Pancreas (tissue), 10 donors: Measurements from ENCODE around the gene ASB6. TPM values are rescaled to one million over a fixed set of nuclear protein-coding genes. Genes with fewer than 3 reads are reported as not detected.

Experiments
- ATAC-seq, 4 donors: fragments of 200-7000 bp; cut with Tn5 transposase; one replicate each; pipeline versions ENCODE4 v1.8.0 to v1.9.1; 2020; ENCODE audit warnings: mild to moderate bottlenecking in 4 of 4, moderate library complexity in 4 of 4
- DNase-seq, 6 donors: peaks; one replicate each; pipeline ENCODE4 v3.0.0-alpha.2; 2020
- FAIRE-seq: peaks from 2 replicates; lab custom pipeline; 2012; peaks lifted over from hg19 to GRCh38; lab: Jason Lieb, UNC
- H3K27ac ChIP-seq, 4 donors: fragments of 200-600 bp; sonication (generic); 1 replicate in 3 of 4; 2 replicates in 1 of 4; pipeline versions ENCODE4 v1.5.0 to v1.8.0; 2020
- H3K27me3 ChIP-seq, 4 donors: fragments of 200-600 bp; one replicate each; pipeline ENCODE4 v1.8.0; 2021
- H3K36me3 ChIP-seq, 3 donors: fragments of 200-600 bp; sonication (generic) in 1 of 3; one replicate each; pipeline versions ENCODE4 v1.5.0 to v1.8.0; 2020 to 2021
- H3K4me1 ChIP-seq, 3 donors: fragments of 200-600 bp; one replicate each; pipeline ENCODE4 v1.8.0; 2021
- H3K4me3 ChIP-seq, 4 donors: fragments of 200-600 bp; sonication (generic) in 2 of 4; one replicate each; pipeline versions ENCODE4 v1.5.0 to v1.8.0; 2020 to 2021
- H3K9me3 ChIP-seq, 4 donors: fragments of 200-600 bp; one replicate each; pipeline ENCODE4 v1.8.0; 2021
- CTCF ChIP-seq, 4 donors: fragments of 200-600 bp; sonication (generic) in 3 of 4; IDR thresholded peaks; one replicate each; pipeline versions ENCODE4 v1.5.0 to v1.8.0; 2021; ENCODE audit warnings: antibody characterized with exemption in 4 of 4
- WGBS, 2 donors: extraction: QIAGEN DNeasy Blood & Tissue Kit; methylation state at CpG; one replicate each; pipeline ENCODE4 v1.1.7; 2013; 5-methylcytosine and 5-hydroxymethylcytosine counted together
- intact Hi-C, 3 donors: fragments of 100-400 bp; cut with DNase I; formaldehyde crosslinking; loops; one replicate each; pipeline versions ENCODE4 v1.11.1 to v1.14.2; 2022
- polyA plus RNA-seq, 2 donors: library from polyadenylated mRNA; stranded (reverse); fragments of 200-250 nt; gene quantifications; one replicate each; pipeline ENCODE4 v1.2.3, GENCODE V29; 2013
- total RNA-seq, 6 donors: library from RNA; stranded (reverse); fragmentation: NEBNext Ultra II Directional in 4 of 6; extraction: Animal tissue kit (Norgen Biotek cat#: 25700) in 4 of 6; gene quantifications; one replicate each; pipeline versions ENCODE4 v1.2.1 to v1.2.4, GENCODE V29; 2021 to 2023
- donor health status: healthy with polysubstance abuse.
- donor health status: DM: no; HTN: no; CAD: no; lungs with moderate emphysema.
- donor health status: DM: no; HTN: no; CAD: no.
- donor health status: control.
- donor health status: control.
- donor health status: Bipolar disorder and iron deficiency.
- donor health status: DM: yes; HTN: yes; CAD: no.
- donor health status: DM: no; HTN: no; CAD: no.
- donor health status: DM: no; HTN: no; CAD: no.
- donor health status: DM: yes; HTN: yes; CAD: no.

Gene ASB6
- total and polyA plus RNA-seq, 8 donors: 6.3 to 23.7 (median 9.0) TPM

DNA sequence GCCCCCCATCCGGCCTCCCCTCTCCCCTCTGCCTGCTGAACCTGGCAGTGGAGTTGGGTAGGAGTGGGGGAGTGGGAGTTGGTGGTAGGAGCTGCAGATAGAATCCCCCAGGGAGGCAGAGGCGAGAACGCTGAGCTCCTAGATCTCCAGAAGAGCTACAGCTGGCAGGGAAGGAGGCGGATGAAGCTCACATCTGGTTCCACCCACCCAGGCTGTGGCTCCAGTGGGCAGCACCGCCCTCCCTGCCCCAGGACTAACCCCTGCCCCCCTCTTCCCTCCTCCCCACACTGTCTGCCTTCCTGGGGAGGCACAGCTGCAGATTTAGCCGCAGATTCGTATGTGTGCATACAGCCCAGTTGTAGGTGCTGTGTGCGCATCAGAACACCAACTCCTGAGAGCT is 55.3 kb downstream of the ASB6 start:
- intact Hi-C loops: no loop called here
- no peak for TF ChIP-seq CTCF (IDR thresholded peaks at IDR 0.05)
- no peak for DNase-seq
- no peak overlapping the region for H3K4me3 ChIP-seq
- H3K36me3 ChIP-seq: no peaks in the 10 kb centered on the region
- H3K27ac ChIP-seq: no peak overlapping the region
- 80 to 84% methylated on average over 7 to 8 of the region's 8 CpGs for WGBS, 2 donors
- FAIRE-seq: no peak
- no peaks in the 10 kb centered on the region for H3K9me3 ChIP-seq
- no peak for ATAC-seq
- H3K4me1 ChIP-seq: peaks cover 0 to 3% (median 0%) of the 10 kb centered on the region in 3 donors
- no peaks in the 10 kb centered on the region for H3K27me3 ChIP-seq

- 98 to 100% methylated on average over 1 of the region's 1 CpG for WGBS, 2 donors
- H3K4me3 ChIP-seq: no peak overlapping the region
- TF ChIP-seq CTCF (IDR thresholded peaks at IDR 0.05): no peak
These were observed 55.7 kb downstream of the ASB6 start for GRCh38 chr9:129586245-129586644.

DNA sequence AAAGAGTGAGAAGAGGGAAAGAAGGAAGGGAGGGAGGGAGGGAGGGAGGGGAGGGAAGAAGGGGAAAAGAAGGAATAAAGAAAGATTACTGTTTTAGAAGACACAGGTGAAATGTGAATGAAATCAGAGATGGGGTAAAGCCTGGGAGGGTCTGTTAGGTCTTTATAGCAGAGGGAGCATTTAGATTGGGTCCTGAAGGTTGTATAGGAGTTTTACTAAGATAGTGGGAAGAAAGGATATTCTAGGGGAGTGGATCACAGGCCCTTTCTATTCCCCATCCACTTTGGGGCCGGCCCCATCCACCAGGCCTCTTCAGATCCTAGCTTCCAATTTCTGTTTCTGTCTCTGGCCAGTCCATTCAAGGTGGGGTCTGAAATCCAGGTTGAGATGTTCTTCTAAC is 56.6 kb downstream of the ASB6 start:
- no peak for TF ChIP-seq CTCF (IDR thresholded peaks at IDR 0.05)
- no peaks in the 10 kb centered on the region for H3K9me3 ChIP-seq
- H3K27me3 ChIP-seq: no peaks in the 10 kb centered on the region
- no peak overlapping the region for H3K4me3 ChIP-seq
- 88 to 93% methylated on average over 1 of the region's 1 CpG for WGBS, 2 donors
- intact Hi-C loops: no loop called here
- no peak for ATAC-seq
- peaks cover 0 to 3% (median 0%) of the 10 kb centered on the region in 3 donors for H3K4me1 ChIP-seq
- H3K36me3 ChIP-seq: no peaks in the 10 kb centered on the region
- no peak overlapping the region for H3K27ac ChIP-seq
- DNase-seq: no peak
- FAIRE-seq: no peak

More at GRCh38 chr9:129586245-129586644, 55.7 kb downstream of the ASB6 start:
- FAIRE-seq (no peak), DNase-seq (no peak), ATAC-seq (no peak)
- H3K9me3 ChIP-seq: no peaks in the 10 kb centered on the region
- intact Hi-C loops: no loop called here
- no peaks in the 10 kb centered on the region for H3K27me3 ChIP-seq
- H3K4me1 ChIP-seq: peaks cover 0 to 3% (median 0%) of the 10 kb centered on the region in 3 donors
- no peaks in the 10 kb centered on the region for H3K36me3 ChIP-seq
- H3K27ac ChIP-seq: no peak overlapping the region

Other genes starting within 250 kb of the ASB6 start
- gene C9orf50, start 21.1 kb downstream of the ASB6 start, total RNA-seq: not detected
- gene C9orf50, start 21.1 kb downstream of the ASB6 start, polyA plus RNA-seq: not detected
- gene NTMT1, start 16.0 kb downstream of the ASB6 start, total RNA-seq: 10 to 100 TPM; 11.3 to 19.4 (median 15.4) TPM
- 10 to 100 TPM; 19.5 to 29.0 TPM for gene NTMT1, start 16.0 kb downstream of the ASB6 start, polyA plus RNA-seq
- 1 to 10 TPM in 1 of 6 donors, under 1 TPM in 4, not detected in 1; 0.16 to 2.0 (median 0.38) TPM for gene PRRX2, start 23.5 kb upstream of the ASB6 start, total RNA-seq
- 1 to 10 TPM; 1.2 to 1.9 TPM for gene PRRX2, start 23.5 kb upstream of the ASB6 start, polyA plus RNA-seq
- gene PTGES, start 110.9 kb upstream of the ASB6 start, total RNA-seq: 1 to 10 TPM in 3 of 6 donors, under 1 TPM in 3; 0.16 to 2.5 (median 0.77) TPM
- gene PTGES, start 110.9 kb upstream of the ASB6 start, polyA plus RNA-seq: 1 to 10 TPM in 1 of 2 donors, under 1 TPM in 1; 0.75 to 1.8 TPM
- 10 to 100 TPM in 5 of 6 donors, 1 to 10 TPM in 1; 7.6 to 17.3 (median 12.0) TPM for gene TOR1B, start 161.0 kb upstream of the ASB6 start, total RNA-seq
- gene TOR1B, start 161.0 kb upstream of the ASB6 start, polyA plus RNA-seq: 10 to 100 TPM in 1 of 2 donors, 1 to 10 TPM in 1; 6.1 to 10.5 TPM
- 10 to 100 TPM in 5 of 6 donors, 1 to 10 TPM in 1; 8.9 to 17.5 (median 12.2) TPM for gene TOR1A, start 182.0 kb upstream of the ASB6 start, total RNA-seq
- gene TOR1A, start 182.0 kb upstream of the ASB6 start, polyA plus RNA-seq: 10 to 100 TPM; 10.0 to 15.3 TPM
- 10 to 100 TPM; 16.3 to 22.4 (median 17.2) TPM for gene C9orf78, start 193.1 kb upstream of the ASB6 start, total RNA-seq
- gene C9orf78, start 193.1 kb upstream of the ASB6 start, polyA plus RNA-seq: 10 to 100 TPM; 24.2 to 38.6 TPM
- 10 to 100 TPM in 5 of 6 donors, 1 to 10 TPM in 1; 9.7 to 20.2 (median 13.1) TPM for gene USP20, start 193.3 kb upstream of the ASB6 start, total RNA-seq
- gene USP20, start 193.3 kb upstream of the ASB6 start, polyA plus RNA-seq: 10 to 100 TPM; 38.8 to 54.8 TPM